ENCODE data around the gene TTC23L.

GRCh38 chr5:34804913-34805312, 34.1 kb upstream of the TTC23L start:
- TF ChIP-seq POLR2AphosphoS5 (IDR thresholded peaks at IDR 0.05; ENCODE audit: borderline replicate concordance, low read depth, low read length) = no peak
- no peak for TF ChIP-seq EZH2 (IDR thresholded peaks at IDR 0.05)
- no peak for TF ChIP-seq FOXP2 (optimal IDR thresholded peaks at IDR 0.05; ENCODE audit: control extremely low read depth, extremely low read length, insufficient read depth)

All from SK-N-MC (cell line).